Breast epithelium (tissue), 4 donors: ENCODE measurements around the gene RAMP3. TPM values are rescaled to one million over a fixed set of nuclear protein-coding genes. Genes with fewer than 3 reads are reported as not detected.
"Not testable (repeated sequence)": the region's sequence is repeated elsewhere in the genome, so short reads cannot be mapped to it uniquely, and the experiment has no call there.

Experiments
- DNase-seq, 2 donors: peaks; one replicate each; pipeline ENCODE4 v3.0.0-alpha.2; 2019; ENCODE audit warnings: low spot score in 2 of 2
- H3K27ac ChIP-seq, 2 donors: fragments of 200-600 bp; sonication (generic) in 1 of 2; one replicate each; pipeline ENCODE4 v1.5.1; 2016 to 2019; ENCODE audit warnings: mild to moderate bottlenecking in 1 of 2
- H3K27me3 ChIP-seq, 2 donors: fragments of 200-600 bp; sonication (generic) in 1 of 2; one replicate each; pipeline versions ENCODE4 v1.5.1 to v1.6.0; 2017 to 2019; ENCODE audit warnings: control low read depth in 1 of 2, mild to moderate bottlenecking in 1 of 2
- H3K36me3 ChIP-seq: fragments of 200-600 bp; one replicate; pipeline ENCODE4 v1.5.1; 2019
- H3K4me1 ChIP-seq, 2 donors: fragments of 200-600 bp; sonication (generic); one replicate each; pipeline ENCODE4 v1.5.1; 2016 to 2019; ENCODE audit warnings: control low read depth in 1 of 2
- H3K4me3 ChIP-seq, 3 donors: fragments of 200-600 bp; sonication (generic); 1 replicate in 2 of 3; 2 replicates in 1 of 3; pipeline ENCODE4 v1.5.1; 2016 to 2019; ENCODE audit warnings: mild to moderate bottlenecking in 3 of 3, moderate library complexity in 2 of 3
- H3K9me3 ChIP-seq, 2 donors: fragments of 200-600 bp; sonication (generic) in 1 of 2; one replicate each; pipeline ENCODE4 v1.5.1; 2016 to 2019; ENCODE audit warnings: control low read depth in 1 of 2
- POLR2A ChIP-seq: fragments of 450-650 bp; IDR thresholded peaks from one replicate; pipeline ENCODE4 v1.6.1; 2016; ENCODE audit warnings: antibody characterized with exemption, mild to moderate bottlenecking, moderate library complexity
- POLR2AphosphoS5 ChIP-seq, 3 donors: sonication (generic); formaldehyde crosslinking; IDR thresholded peaks; one replicate each; pipeline ENCODE4 v1.6.1; 2017; ENCODE audit warnings: antibody characterized with exemption in 3 of 3
- intact Hi-C: fragments of 100-400 bp; cut with DNase I; formaldehyde crosslinking; loops from one replicate; pipeline ENCODE4 v1.15.1; 2023; ENCODE audit warnings: low total_unique reads
- total RNA-seq, 3 donors: library from RNA; depleted of rRNA; stranded (reverse); fragments of >200 nt; gene quantifications; one replicate each; pipeline ENCODE4 v1.1.0, GENCODE V29; 2016
- TF ChIP-seq, protein P1 (sequence below), 3 donors: fragments of 450-650 bp; IDR thresholded peaks; one replicate each; pipeline ENCODE4 v1.5.1; 2016 to 2017; ENCODE audit warnings: antibody characterized with exemption in 3 of 3, mild to moderate bottlenecking in 3 of 3, moderate library complexity in 3 of 3

The RAMP3 gene
- total RNA-seq, 3 donors from 2014 or later: 11.7 to 103 (median 76.8) TPM

DNA sequence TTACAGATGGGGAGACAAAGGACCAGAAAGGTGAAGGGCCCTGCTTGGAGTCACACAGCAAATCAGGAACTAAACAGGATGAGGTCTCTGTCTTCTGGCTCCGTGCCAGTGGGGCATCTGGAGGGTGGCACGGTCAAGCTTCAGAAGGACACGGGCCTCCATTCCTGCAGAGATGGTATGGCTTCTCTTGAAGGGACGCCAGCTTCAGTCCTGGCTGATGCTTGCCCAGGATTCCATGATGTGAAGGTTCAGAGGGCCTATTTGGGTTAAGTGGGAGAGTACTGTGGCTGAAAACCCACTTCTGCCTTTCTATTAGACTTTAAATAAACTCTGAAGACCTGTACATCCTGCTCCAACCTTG is 6.1 kb downstream of the RAMP3 start:
- Histone ChIP-seq H3K27me3 (no peaks in the 10 kb centered on the region), H3K4me3 (no peak overlapping the region), H3K9me3 (peaks cover 0 to 15% of the 10 kb centered on the region in 2 donors), H3K4me1 (no peaks in the 10 kb centered on the region), H3K27ac (no peak overlapping the region), H3K36me3 (no peaks in the 10 kb centered on the region)
- TF ChIP-seq POLR2A (no peak), POLR2AphosphoS5 (IDR thresholded peaks at IDR 0.05) (no peak)
- TF ChIP-seq, protein P1, sequence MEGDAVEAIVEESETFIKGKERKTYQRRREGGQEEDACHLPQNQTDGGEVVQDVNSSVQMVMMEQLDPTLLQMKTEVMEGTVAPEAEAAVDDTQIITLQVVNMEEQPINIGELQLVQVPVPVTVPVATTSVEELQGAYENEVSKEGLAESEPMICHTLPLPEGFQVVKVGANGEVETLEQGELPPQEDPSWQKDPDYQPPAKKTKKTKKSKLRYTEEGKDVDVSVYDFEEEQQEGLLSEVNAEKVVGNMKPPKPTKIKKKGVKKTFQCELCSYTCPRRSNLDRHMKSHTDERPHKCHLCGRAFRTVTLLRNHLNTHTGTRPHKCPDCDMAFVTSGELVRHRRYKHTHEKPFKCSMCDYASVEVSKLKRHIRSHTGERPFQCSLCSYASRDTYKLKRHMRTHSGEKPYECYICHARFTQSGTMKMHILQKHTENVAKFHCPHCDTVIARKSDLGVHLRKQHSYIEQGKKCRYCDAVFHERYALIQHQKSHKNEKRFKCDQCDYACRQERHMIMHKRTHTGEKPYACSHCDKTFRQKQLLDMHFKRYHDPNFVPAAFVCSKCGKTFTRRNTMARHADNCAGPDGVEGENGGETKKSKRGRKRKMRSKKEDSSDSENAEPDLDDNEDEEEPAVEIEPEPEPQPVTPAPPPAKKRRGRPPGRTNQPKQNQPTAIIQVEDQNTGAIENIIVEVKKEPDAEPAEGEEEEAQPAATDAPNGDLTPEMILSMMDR (IDR thresholded peaks at IDR 0.05): no peak
- intact Hi-C loops: no loop called here
- no peak for DNase-seq

- H3K27me3 ChIP-seq, DNase-seq, intact Hi-C loops: not testable (repeated sequence)
These were observed 6.7 kb downstream of the RAMP3 start for GRCh38 chr7:45164271-45164670.

GRCh38 chr7:45165857-45166256 is 8.3 kb downstream of the RAMP3 start:
- intact Hi-C loops: no loop called here
- Histone ChIP-seq H3K27me3 (no peaks in the 10 kb centered on the region), H3K27ac (no peak overlapping the region), H3K36me3 (no peaks in the 10 kb centered on the region), H3K9me3 (peaks cover 0 to 15% of the 10 kb centered on the region in 2 donors), H3K4me3 (no peak overlapping the region), H3K4me1 (no peaks in the 10 kb centered on the region)
- DNase-seq: no peak
- no peak for TF ChIP-seq POLR2AphosphoS5 (IDR thresholded peaks at IDR 0.05)
- TF ChIP-seq, protein P1 (IDR thresholded peaks at IDR 0.05): no peak
- no peak for TF ChIP-seq POLR2A

More at GRCh38 chr7:45164271-45164670, 6.7 kb downstream of the RAMP3 start:
- H3K4me1 ChIP-seq, H3K27ac ChIP-seq, H3K4me3 ChIP-seq, H3K36me3 ChIP-seq: not testable (repeated sequence)
- peaks cover 0 to 15% of the 10 kb centered on the region in 2 donors for H3K9me3 ChIP-seq

GRCh38 chr7:45171946-45172345 is 14.4 kb downstream of the RAMP3 start:
- Histone ChIP-seq H3K4me3 (no peak overlapping the region), H3K27me3 (no peaks in the 10 kb centered on the region), H3K4me1 (no peaks in the 10 kb centered on the region), H3K36me3 (no peaks in the 10 kb centered on the region), H3K27ac (no peak overlapping the region), H3K9me3 (no peaks in the 10 kb centered on the region)
- DNase-seq: peak in 1 of 2 donors; percentile 19
- TF ChIP-seq, protein P1 (IDR thresholded peaks at IDR 0.05): no peak
- no peak for TF ChIP-seq POLR2AphosphoS5 (IDR thresholded peaks at IDR 0.05)
- no peak for TF ChIP-seq POLR2A
- intact Hi-C loops: no loop called here

GRCh38 chr7:45173596-45174327 is 16.2 kb downstream of the RAMP3 start:
- Histone ChIP-seq H3K9me3 (no peaks in the 10 kb centered on the region), H3K27me3 (no peaks in the 10 kb centered on the region), H3K4me1 (no peaks in the 10 kb centered on the region), H3K36me3 (no peaks in the 10 kb centered on the region), H3K27ac (no peak overlapping the region), H3K4me3 (no peak overlapping the region)
- TF ChIP-seq POLR2AphosphoS5 (IDR thresholded peaks at IDR 0.05) (no peak), POLR2A (no peak)
- intact Hi-C loops: no loop called here
- peak in 1 of 2 donors; percentile 7 for DNase-seq

DNA sequence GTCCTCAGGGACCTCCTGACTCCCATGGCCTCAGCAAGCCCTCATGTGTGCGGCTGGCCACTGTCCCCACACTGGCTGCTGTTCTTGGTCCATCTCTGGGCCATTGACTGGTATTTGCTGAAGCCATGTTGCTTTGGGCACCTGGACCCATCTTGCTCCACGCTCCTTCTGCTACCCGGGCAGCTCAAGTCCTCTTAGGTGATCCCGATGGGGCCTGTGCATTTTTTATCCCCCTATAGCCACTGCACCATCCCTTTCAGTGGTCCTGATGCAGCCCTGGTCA is 16.7 kb downstream of the RAMP3 start:
- Histone ChIP-seq H3K27me3 (no peaks in the 10 kb centered on the region), H3K4me1 (no peaks in the 10 kb centered on the region), H3K9me3 (no peaks in the 10 kb centered on the region), H3K27ac (no peak overlapping the region), H3K36me3 (no peaks in the 10 kb centered on the region), H3K4me3 (no peak overlapping the region)
- DNase-seq: peak in 1 of 2 donors; percentile 22
- TF ChIP-seq, protein P1 (IDR thresholded peaks at IDR 0.05): no peak
- no peak for TF ChIP-seq POLR2AphosphoS5 (IDR thresholded peaks at IDR 0.05)
- TF ChIP-seq POLR2A: no peak
- intact Hi-C loops: no loop called here
